Cardiac muscle cell (in vitro differentiated cells and primary cell): ENCODE measurements around the gene ACAA2. TPM values are rescaled to one million over a fixed set of nuclear protein-coding genes. Genes with fewer than 3 reads are reported as not detected.
A peak's percentile ranks its signal among the peaks of the same experiment; 100 is the strongest.

Source experiments
- DNase-seq, 2 donors: peaks; one replicate each; pipeline versions ENCODE4 v3.0.0 to v3.0.0-alpha.2; 2010 to 2017; ENCODE audit warnings: low read depth in 1 of 2, low spot score in 1 of 2
- H3K27ac ChIP-seq: fragments of 200-600 bp; sonication (generic); 2 replicates; pipeline ENCODE4 v1.5.1; 2016
- H3K27me3 ChIP-seq: fragments of 200-600 bp; sonication (generic); 2 replicates; pipeline ENCODE4 v1.6.0; 2016; ENCODE audit warnings: control low read depth
- H3K36me3 ChIP-seq: fragments of 200-600 bp; sonication (generic); 2 replicates; pipeline ENCODE4 v1.5.1; 2016; ENCODE audit warnings: control low read depth
- H3K4me1 ChIP-seq: fragments of 200-600 bp; sonication (generic); 2 replicates; pipeline ENCODE4 v1.8.1; 2017; ENCODE audit warnings: low read depth, mild to moderate bottlenecking, mixed run types
- H3K4me3 ChIP-seq: fragments of 200-600 bp; sonication (generic); 2 replicates; pipeline ENCODE4 v1.5.1; 2016; ENCODE audit warnings: mild to moderate bottlenecking
- H3K9me3 ChIP-seq: fragments of 200-600 bp; sonication (generic); 2 replicates; pipeline ENCODE4 v1.5.1; 2017; ENCODE audit warnings: low read depth, mild to moderate bottlenecking, control low read depth
- polyA plus RNA-seq: library from polyadenylated mRNA; unstranded; fragments of >200 nt; fragmentation: Nextera tagmentation; extraction: Ambion mirVana; gene quantifications from 2 replicates; pipeline ENCODE4 v1.2.1, GENCODE V29; 2016
- total RNA-seq: library from RNA; depleted of rRNA; stranded (reverse); fragments of >200 nt; gene quantifications from 2 replicates; pipeline ENCODE4 v1.2.3, GENCODE V29; 2016
- TF ChIP-seq, protein P1 (sequence below): IDR thresholded peaks from 2 replicates; pipeline ENCODE4 v1.5.1; 2012; ENCODE audit warnings: low read depth, mild to moderate bottlenecking, low read length

The ACAA2 gene, protein sequence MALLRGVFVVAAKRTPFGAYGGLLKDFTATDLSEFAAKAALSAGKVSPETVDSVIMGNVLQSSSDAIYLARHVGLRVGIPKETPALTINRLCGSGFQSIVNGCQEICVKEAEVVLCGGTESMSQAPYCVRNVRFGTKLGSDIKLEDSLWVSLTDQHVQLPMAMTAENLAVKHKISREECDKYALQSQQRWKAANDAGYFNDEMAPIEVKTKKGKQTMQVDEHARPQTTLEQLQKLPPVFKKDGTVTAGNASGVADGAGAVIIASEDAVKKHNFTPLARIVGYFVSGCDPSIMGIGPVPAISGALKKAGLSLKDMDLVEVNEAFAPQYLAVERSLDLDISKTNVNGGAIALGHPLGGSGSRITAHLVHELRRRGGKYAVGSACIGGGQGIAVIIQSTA
- total RNA-seq (68.7 and 81.3 TPM in 2 replicates), polyA plus RNA-seq (150 and 185 TPM in 2 replicates)

DNA sequence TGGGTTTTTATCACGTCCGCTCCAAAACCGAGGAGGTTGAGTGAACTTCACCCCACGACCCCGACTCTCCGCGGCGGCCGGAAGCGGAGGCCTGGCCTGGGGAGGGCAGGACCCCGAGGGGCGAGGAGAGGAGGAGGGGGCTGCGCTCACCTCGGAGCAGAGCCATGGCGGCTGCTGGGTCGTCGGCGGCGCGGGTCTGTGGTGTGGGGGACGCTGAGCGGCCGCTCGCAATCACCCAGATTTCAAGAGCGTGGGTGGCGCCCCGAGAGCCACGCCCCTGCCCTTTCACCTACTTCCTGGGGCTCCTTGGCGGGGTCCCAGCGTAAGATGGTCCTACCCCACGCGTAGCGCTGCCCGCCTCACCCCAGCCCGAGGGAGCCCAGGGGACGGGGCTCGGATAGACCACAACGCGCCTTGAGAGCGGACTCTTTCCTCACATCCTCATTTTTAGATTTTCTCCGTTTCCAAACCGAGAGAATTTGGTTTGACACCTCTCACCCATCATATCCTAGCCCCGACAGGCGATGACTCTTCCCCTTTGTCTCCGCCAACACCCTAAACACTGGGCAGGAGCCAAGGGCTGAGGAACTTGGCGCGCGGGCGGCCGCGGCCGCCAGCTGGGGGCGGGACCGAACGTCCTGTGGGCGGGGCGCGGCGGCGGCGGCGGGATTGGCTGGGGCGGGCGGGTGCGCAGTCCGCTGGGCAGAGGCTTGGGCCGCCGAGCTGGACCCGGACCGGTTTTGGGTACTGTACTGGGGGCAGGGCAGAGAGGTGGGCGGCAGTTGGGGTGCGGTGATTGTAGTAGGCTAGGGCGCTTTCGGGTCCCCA lies at the start of gene ACAA2:
Gene ACAA2, minus strand, starts transcription at position 215 of the 828 bp plus-strand sequence. Its CDS starts 49 bp downstream, at position 166.
- H3K27me3 ChIP-seq = no peaks in the 10 kb centered on the region
- no peaks in the 10 kb centered on the region for H3K36me3 ChIP-seq
- no peaks in the 10 kb centered on the region for H3K9me3 ChIP-seq
- DNase-seq = peak; percentile 80 to 93
- TF ChIP-seq, protein P1, sequence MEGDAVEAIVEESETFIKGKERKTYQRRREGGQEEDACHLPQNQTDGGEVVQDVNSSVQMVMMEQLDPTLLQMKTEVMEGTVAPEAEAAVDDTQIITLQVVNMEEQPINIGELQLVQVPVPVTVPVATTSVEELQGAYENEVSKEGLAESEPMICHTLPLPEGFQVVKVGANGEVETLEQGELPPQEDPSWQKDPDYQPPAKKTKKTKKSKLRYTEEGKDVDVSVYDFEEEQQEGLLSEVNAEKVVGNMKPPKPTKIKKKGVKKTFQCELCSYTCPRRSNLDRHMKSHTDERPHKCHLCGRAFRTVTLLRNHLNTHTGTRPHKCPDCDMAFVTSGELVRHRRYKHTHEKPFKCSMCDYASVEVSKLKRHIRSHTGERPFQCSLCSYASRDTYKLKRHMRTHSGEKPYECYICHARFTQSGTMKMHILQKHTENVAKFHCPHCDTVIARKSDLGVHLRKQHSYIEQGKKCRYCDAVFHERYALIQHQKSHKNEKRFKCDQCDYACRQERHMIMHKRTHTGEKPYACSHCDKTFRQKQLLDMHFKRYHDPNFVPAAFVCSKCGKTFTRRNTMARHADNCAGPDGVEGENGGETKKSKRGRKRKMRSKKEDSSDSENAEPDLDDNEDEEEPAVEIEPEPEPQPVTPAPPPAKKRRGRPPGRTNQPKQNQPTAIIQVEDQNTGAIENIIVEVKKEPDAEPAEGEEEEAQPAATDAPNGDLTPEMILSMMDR = no peak
- peaks cover 14% of the 10 kb centered on the region for H3K4me1 ChIP-seq
- peak within 1 kb of the TSS; percentile 53 for H3K4me3 ChIP-seq
- H3K27ac ChIP-seq = peak within 1 kb of the TSS; percentile 86

DNA sequence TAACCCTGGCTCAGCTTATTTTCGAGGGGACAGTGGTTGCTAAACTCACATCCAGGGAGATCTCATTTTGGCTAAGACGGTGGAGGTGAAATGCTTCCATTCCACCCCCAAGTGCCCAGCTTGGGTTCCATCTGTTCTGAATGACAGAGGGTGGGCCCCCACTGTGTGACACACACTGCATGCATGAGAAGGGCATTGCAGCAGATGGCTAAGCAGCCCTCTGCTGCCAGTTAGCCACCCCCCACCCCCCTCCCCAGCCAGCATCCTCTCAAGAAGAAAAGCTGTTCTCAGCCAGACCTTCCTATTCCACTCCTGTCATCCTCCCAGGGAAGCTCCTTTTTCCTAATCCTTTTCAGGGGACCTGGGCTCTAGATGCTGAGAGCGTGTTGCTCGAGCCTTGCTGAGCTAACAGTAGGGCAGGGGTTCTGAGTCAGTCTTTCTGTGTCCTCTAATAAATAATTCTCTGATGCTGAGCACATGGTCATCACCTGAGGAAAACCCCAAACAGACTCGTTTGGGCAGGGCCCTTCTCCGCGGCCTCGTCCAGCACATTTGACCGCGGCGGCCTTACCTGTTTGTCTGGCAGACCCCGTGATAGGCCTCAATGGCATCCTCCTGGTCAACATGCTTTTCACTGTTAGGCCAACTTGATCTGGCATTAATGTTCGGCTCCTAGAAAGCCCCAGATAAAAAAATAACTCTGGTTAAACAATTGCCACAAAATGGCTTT lies 49.5 kb upstream of the ACAA2 start:
- no peak for DNase-seq
- H3K9me3 ChIP-seq = no peaks in the 10 kb centered on the region
- no peaks in the 10 kb centered on the region for H3K4me1 ChIP-seq
- no peaks in the 10 kb centered on the region for H3K27me3 ChIP-seq
- no peaks in the 10 kb centered on the region for H3K36me3 ChIP-seq
- TF ChIP-seq, protein P1 = no peak
- no peak overlapping the region for H3K4me3 ChIP-seq
- no peak overlapping the region for H3K27ac ChIP-seq

DNA sequence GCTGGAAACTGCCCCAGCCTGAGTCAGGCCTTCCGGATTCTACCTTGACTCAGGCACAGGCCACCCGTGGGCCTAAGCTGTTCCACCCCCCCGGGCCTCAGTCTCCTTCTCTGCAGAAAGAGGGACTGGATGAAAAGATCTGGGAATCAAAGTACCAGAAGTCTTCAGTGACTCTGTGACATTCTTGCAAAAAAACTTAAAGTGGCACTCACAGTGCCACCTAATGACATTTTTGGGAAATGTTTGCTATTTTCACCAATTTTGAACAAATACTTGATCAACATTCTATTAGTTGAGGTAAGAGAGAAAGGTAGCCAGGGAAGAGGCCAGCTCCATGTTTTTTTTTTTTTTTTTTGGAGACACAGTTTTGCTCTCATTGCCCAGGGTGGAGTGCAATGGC lies 48.3 kb upstream of the ACAA2 start:
- Histone ChIP-seq H3K36me3 (no peaks in the 10 kb centered on the region), H3K27ac (no peak overlapping the region), H3K4me3 (no peak overlapping the region), H3K27me3 (no peaks in the 10 kb centered on the region), H3K9me3 (no peaks in the 10 kb centered on the region), H3K4me1 (no peaks in the 10 kb centered on the region)
- TF ChIP-seq, protein P1 = peak; percentile 37
- no peak for DNase-seq

DNA sequence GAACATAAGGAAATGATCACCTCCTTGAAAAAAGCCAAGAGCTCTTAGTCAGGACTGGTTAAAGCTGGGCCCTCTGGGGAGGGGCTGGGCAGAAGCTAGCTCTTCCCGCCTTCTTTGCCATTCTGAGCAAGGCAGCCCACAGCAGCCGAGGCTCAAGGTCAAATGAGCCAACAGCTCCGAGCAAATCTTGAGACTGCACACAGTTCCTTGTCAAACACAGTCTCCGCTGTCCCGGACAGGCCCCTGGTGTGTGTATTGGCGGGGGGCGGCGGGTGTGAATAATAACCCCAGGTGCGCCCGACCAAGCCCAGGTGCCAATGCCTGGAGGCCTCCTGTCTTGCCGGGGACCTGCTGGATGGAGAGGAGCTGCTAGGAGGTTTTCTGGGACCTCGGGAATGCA lies 46.4 kb upstream of the ACAA2 start:
- Histone ChIP-seq H3K27me3 (no peaks in the 10 kb centered on the region), H3K27ac (no peak overlapping the region)
- TF ChIP-seq, protein P1 = no peak

DNA sequence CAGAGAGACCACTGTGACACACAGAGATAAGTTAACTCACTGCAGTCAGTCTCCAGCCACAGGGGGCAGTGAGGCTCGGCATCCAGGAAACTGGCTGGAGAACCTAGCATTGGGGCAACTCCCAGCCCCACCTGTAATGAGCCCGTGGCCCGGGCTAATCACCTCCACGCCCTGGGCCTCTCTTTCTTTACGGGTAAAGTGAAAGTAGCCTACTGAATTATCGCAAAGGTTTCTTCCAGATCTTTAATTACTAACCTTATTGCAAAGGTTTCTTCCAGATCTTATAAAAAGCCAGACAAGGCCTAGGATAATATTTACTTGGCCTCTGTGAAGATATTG lies 45.7 kb upstream of the ACAA2 start:
- Histone ChIP-seq H3K4me3 (no peak overlapping the region), H3K9me3 (no peaks in the 10 kb centered on the region), H3K4me1 (no peaks in the 10 kb centered on the region), H3K36me3 (no peaks in the 10 kb centered on the region), H3K27me3 (no peaks in the 10 kb centered on the region), H3K27ac (no peak overlapping the region)
- DNase-seq = no peak
- TF ChIP-seq, protein P1 = no peak

More for the DNA sequence above, 46.4 kb upstream of the ACAA2 start:
- H3K9me3 ChIP-seq = no peaks in the 10 kb centered on the region
- no peaks in the 10 kb centered on the region for H3K36me3 ChIP-seq
- no peak for DNase-seq
- H3K4me1 ChIP-seq = no peaks in the 10 kb centered on the region
- no peak overlapping the region for H3K4me3 ChIP-seq
